H1 (cell line): ENCODE data around the gene DEDD. TPM values are rescaled to one million over a fixed set of nuclear protein-coding genes. Genes with fewer than 3 reads are reported as not detected.

Source experiments
- ASH2L ChIP-seq: fragments of 200-600, 300-600 bp; sonication (generic); IDR thresholded peaks from one replicate; pipeline ENCODE4 v1.7.1; 2017; ENCODE audit warnings: low read length
- HDAC6 ChIP-seq: IDR thresholded peaks from one replicate; pipeline ENCODE4 v1.7.1; 2012; ENCODE audit warnings: low read depth, mild to moderate bottlenecking, inconsistent platforms, low read length, moderate library complexity
- RXRA ChIP-seq: IDR thresholded peaks from 2 replicates; pipeline ENCODE4 v1.6.1; 2011; ENCODE audit warnings: low read depth, mild to moderate bottlenecking, low read length, moderate library complexity; ENCODE audit not compliant: insufficient read depth
- polyA plus RNA-seq, 7 experiments: library from polyadenylated mRNA; depleted of rRNA in 3 of 7; stranded (reverse) in 5 of 7; unstranded in 2 of 7; fragments of >200 nt in 5 of 7; fragments of 200-250 nt in 2 of 7; gene quantifications; 1 replicate in 5 of 7; 2 replicates in 1 of 7; 4 replicates in 1 of 7; pipeline versions ENCODE4 v1.2.1 to v1.2.3, GENCODE V29; 2011 to 2013; ENCODE audit warnings: missing spikeins in 2 of 7, mixed read lengths in 2 of 7
- total RNA-seq: library from RNA; stranded (reverse); fragmentation: NEBNext Ultra II Directional; extraction: Animal tissue kit (Norgen Biotek cat#: 25700); gene quantifications from 2 replicates; pipeline ENCODE4 v1.2.1, GENCODE V29; 2021
- TF ChIP-seq, protein P1 (sequence below): IDR thresholded peaks from 2 replicates; pipeline ENCODE4 v1.6.1; 2011; ENCODE audit warnings: low read length, improper control_type of control experiment

DEDD gene
- total and polyA plus RNA-seq, 2 of the 8 experiments (the other 6 are each of a cell fraction or from before 2014, with no cell fraction given) = 42.6 to 55.9 TPM

DNA sequence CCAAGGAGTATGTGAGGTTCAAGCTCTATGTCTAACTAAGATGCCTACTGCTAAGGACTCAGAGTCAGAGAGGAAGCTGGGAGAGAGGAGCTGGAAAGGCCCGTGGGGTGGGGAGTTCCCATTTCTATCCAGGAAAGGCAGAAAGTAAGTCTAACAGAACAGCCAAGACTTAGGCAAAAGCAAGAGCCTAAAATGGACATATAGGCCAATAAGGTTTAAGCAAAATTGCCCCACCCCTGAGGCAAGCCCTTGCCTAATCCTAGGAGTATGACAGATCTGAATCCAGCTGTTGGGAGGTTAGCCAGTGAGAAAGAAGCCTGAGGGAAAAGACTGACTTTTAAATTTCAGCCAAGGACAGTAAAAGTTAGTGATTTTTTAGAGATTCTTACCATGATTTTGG, 35.9 kb downstream of the DEDD start (continued):
- TF ChIP-seq RXRA = no peak
- no peak for TF ChIP-seq HDAC6
- TF ChIP-seq, protein P1, sequence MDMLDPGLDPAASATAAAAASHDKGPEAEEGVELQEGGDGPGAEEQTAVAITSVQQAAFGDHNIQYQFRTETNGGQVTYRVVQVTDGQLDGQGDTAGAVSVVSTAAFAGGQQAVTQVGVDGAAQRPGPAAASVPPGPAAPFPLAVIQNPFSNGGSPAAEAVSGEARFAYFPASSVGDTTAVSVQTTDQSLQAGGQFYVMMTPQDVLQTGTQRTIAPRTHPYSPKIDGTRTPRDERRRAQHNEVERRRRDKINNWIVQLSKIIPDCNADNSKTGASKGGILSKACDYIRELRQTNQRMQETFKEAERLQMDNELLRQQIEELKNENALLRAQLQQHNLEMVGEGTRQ = no peak
- TF ChIP-seq ASH2L = no peak
